Caco-2 (cell line): ENCODE data around the gene CERS2. TPM values are rescaled to one million over a fixed set of nuclear protein-coding genes. Genes with fewer than 3 reads are reported as not detected.
"Not testable (repeated sequence)": the region's sequence is repeated elsewhere in the genome, so short reads cannot be mapped to it uniquely, and the experiment has no call there.

Source experiments
- BruUV-seq: library from RNA; stranded (reverse); fragments of 400-500 nt; replicated peaks from 2 replicates; lab custom pipeline; 2021; lab: Mats Ljungman, UMichigan
- CTCF ChIA-PET: fragments of 300-600 bp; sonication (Branson Sonifier 250); formaldehyde crosslinking; loops from one replicate; lab custom pipeline; 2022; ENCODE audit warnings: antibody characterized with exemption; lab: Charles Lee
- POLR2A ChIA-PET: fragments of 300-600 bp; sonication (Branson Sonifier 250); formaldehyde crosslinking; loops from one replicate; lab custom pipeline; 2022; ENCODE audit warnings: antibody characterized with exemption; lab: Charles Lee
- DNase-seq, 2 experiments: peaks; one replicate each; pipeline versions ENCODE4 v3.0.0 to v3.0.0-alpha.2; 2020 to 2022
- H3K27me3 ChIP-seq: replicated peaks from 2 replicates; pipeline ENCODE4 v1.6.0; 2011; ENCODE audit warnings: low read length; ENCODE audit not compliant: control insufficient read depth, insufficient read depth
- H3K36me3 ChIP-seq: 2 replicates; pipeline ENCODE4 v1.5.1; 2011; ENCODE audit warnings: low read length; ENCODE audit not compliant: control insufficient read depth, insufficient read depth
- H3K4me1 ChIP-seq: fragments of 250-450 bp; sonication (Bioruptor Pico); 2 replicates; pipeline ENCODE4 v1.5.1; 2020; ENCODE audit warnings: mild to moderate bottlenecking
- H3K4me3 ChIP-seq: 2 replicates; pipeline ENCODE4 v1.5.1; 2011; ENCODE audit warnings: low read depth, mild to moderate bottlenecking, control low read depth, low read length
- H3K9me3 ChIP-seq: fragments of 250-450 bp; sonication (Bioruptor Pico); 2 replicates; pipeline ENCODE4 v1.5.1; 2020; ENCODE audit warnings: mild to moderate bottlenecking, moderate library complexity
- H3K27ac Mint-ChIP-seq: one replicate; pipeline ENCODE4 v1.8.0; 2022; ENCODE audit warnings: mixed read lengths; ENCODE audit not compliant: unreplicated experiment
- H3K27me3 Mint-ChIP-seq: one replicate; pipeline ENCODE4 v1.8.0; 2022; ENCODE audit warnings: mixed read lengths; ENCODE audit not compliant: insufficient read depth, unreplicated experiment
- H3K36me3 Mint-ChIP-seq: one replicate; pipeline ENCODE4 v1.8.0; 2022; ENCODE audit warnings: mild to moderate bottlenecking, mixed read lengths; ENCODE audit not compliant: insufficient read depth, unreplicated experiment
- H3K4me1 Mint-ChIP-seq: one replicate; pipeline ENCODE4 v1.8.0; 2022; ENCODE audit warnings: low read depth, mixed read lengths; ENCODE audit not compliant: unreplicated experiment
- H3K4me3 Mint-ChIP-seq: one replicate; pipeline ENCODE4 v1.8.0; 2022; ENCODE audit warnings: mild to moderate bottlenecking, moderate library complexity, mixed read lengths; ENCODE audit not compliant: unreplicated experiment
- H3K9me3 Mint-ChIP-seq: one replicate; pipeline ENCODE4 v1.8.0; 2022; ENCODE audit warnings: mixed read lengths; ENCODE audit not compliant: unreplicated experiment
- intact Hi-C: fragments of 100-400 bp; cut with micrococcal nuclease; formaldehyde crosslinking; loops from one replicate; pipeline ENCODE4 v1.10.0; 2022; ENCODE audit not compliant: unreplicated experiment
- total RNA-seq: library from RNA; stranded (reverse); gene quantifications from 2 replicates; pipeline ENCODE4 v1.2.3, GENCODE V29; 2022
- TF ChIP-seq, protein P1 (sequence below), 2 experiments: fragments of 200-600 bp in 1 of 2; IDR thresholded peaks; 1 replicate in 1 of 2; 2 replicates in 1 of 2; pipeline versions ENCODE4 v1.5.1 to v1.8.0; 2011 to 2022; ENCODE audit warnings: antibody characterized with exemption in 1 of 2, control low read depth in 1 of 2, inconsistent platforms in 1 of 2, low read depth in 1 of 2, low read length in 1 of 2, mild to moderate bottlenecking in 1 of 2, moderate library complexity in 1 of 2; ENCODE audit not compliant: insufficient read depth in 1 of 2, severe bottlenecking in 1 of 2, unreplicated experiment in 1 of 2

CERS2 gene
- total RNA-seq, 1 experiment from 2014 or later, result 379 TPM

DNA sequence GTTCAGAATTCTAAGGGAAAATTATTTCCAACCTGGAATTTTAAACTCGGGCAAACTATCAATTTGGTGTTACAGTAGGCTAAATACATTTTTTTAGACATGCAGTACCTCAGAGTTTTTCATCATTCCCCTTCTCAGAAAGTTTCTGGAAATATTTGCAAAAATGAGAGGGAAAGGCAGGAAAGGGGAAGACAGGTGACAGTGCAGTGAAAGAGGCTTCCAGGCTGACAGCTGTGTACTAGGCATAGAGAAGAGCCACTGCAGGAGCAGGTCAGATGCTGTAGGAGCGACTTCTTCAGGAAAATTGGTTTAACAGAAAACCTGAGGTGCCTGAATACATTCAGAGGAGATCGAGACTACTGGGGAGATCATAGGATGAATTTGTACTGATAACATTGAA is 19.9 kb downstream of the CERS2 start:
- H3K27me3 ChIP-seq, result no peaks in the 10 kb centered on the region
- TF ChIP-seq, protein P1, sequence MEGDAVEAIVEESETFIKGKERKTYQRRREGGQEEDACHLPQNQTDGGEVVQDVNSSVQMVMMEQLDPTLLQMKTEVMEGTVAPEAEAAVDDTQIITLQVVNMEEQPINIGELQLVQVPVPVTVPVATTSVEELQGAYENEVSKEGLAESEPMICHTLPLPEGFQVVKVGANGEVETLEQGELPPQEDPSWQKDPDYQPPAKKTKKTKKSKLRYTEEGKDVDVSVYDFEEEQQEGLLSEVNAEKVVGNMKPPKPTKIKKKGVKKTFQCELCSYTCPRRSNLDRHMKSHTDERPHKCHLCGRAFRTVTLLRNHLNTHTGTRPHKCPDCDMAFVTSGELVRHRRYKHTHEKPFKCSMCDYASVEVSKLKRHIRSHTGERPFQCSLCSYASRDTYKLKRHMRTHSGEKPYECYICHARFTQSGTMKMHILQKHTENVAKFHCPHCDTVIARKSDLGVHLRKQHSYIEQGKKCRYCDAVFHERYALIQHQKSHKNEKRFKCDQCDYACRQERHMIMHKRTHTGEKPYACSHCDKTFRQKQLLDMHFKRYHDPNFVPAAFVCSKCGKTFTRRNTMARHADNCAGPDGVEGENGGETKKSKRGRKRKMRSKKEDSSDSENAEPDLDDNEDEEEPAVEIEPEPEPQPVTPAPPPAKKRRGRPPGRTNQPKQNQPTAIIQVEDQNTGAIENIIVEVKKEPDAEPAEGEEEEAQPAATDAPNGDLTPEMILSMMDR (IDR thresholded peaks at IDR 0.05; ENCODE audit: insufficient read depth in 1 of 2, low read depth in 1 of 2, low read length in 1 of 2, severe bottlenecking in 1 of 2, unreplicated experiment in 1 of 2), result no peak
- H3K4me1 Mint-ChIP-seq, result peaks cover 7% of the 10 kb centered on the region
- H3K4me1 ChIP-seq, result no peaks in the 10 kb centered on the region
- intact Hi-C loops, result no loop called here
- BruUV-seq, result no TSS peak
- no peaks in the 10 kb centered on the region for H3K27me3 Mint-ChIP-seq
- ChIA-PET CTCF (no interaction called here), POLR2A (interaction anchor here (1.6 kb wide), 1 partner anchor 11 kb away, joined by 3 read pairs; no protein-coding TSS in a partner anchor)
- H3K27ac Mint-ChIP-seq, result no peak overlapping the region
- H3K36me3 Mint-ChIP-seq, result peaks cover 84% of the 10 kb centered on the region
- DNase-seq, result no peak
- peaks cover 2% of the 10 kb centered on the region; the same call in 1 of the 2 replicates for H3K36me3 ChIP-seq
- no peaks in the 10 kb centered on the region for H3K9me3 Mint-ChIP-seq
- no peak overlapping the region for H3K4me3 Mint-ChIP-seq
- no peaks in the 10 kb centered on the region for H3K9me3 ChIP-seq
- H3K4me3 ChIP-seq, result no peak overlapping the region

DNA sequence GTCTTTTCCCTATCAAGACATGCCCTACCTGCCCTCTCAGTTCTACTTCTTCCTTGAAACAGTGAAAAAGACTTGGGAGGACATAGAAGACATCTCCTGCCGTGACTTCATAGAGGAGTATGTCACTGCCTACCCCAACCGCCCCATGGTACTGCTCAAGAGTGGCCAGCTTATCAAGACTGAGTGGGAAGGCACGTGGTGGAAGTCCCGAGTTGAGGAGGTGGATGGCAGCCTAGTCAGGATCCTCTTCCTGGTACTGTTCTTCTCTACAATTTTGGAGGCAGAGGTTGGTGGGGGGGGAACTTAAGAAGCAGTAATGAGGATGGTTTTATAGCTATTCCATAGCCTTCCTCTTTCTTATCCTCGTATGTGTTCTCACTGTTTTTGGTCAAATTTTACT is 29.8 kb downstream of the CERS2 start:
- no peak overlapping the region for H3K4me3 Mint-ChIP-seq
- no peaks in the 10 kb centered on the region for H3K9me3 Mint-ChIP-seq
- no peaks in the 10 kb centered on the region for H3K9me3 ChIP-seq
- peaks cover 76% of the 10 kb centered on the region for H3K36me3 Mint-ChIP-seq
- TF ChIP-seq, protein P1 (IDR thresholded peaks at IDR 0.05; ENCODE audit: insufficient read depth in 1 of 2, low read depth in 1 of 2, low read length in 1 of 2, severe bottlenecking in 1 of 2, unreplicated experiment in 1 of 2), result no peak
- H3K27me3 Mint-ChIP-seq, result no peaks in the 10 kb centered on the region
- H3K4me3 ChIP-seq, result no peak overlapping the region
- no peaks in the 10 kb centered on the region for H3K27me3 ChIP-seq
- POLR2A ChIA-PET, result no interaction called here
- no peak overlapping the region for H3K27ac Mint-ChIP-seq
- no peaks in the 10 kb centered on the region for H3K4me1 Mint-ChIP-seq
- CTCF ChIA-PET, result no interaction called here
- DNase-seq, result no peak
- BruUV-seq, result no TSS peak
- H3K36me3 ChIP-seq, result peaks cover 3% of the 10 kb centered on the region; the same call in 1 of the 2 replicates
- intact Hi-C loops, result no loop called here
- no peaks in the 10 kb centered on the region for H3K4me1 ChIP-seq

DNA sequence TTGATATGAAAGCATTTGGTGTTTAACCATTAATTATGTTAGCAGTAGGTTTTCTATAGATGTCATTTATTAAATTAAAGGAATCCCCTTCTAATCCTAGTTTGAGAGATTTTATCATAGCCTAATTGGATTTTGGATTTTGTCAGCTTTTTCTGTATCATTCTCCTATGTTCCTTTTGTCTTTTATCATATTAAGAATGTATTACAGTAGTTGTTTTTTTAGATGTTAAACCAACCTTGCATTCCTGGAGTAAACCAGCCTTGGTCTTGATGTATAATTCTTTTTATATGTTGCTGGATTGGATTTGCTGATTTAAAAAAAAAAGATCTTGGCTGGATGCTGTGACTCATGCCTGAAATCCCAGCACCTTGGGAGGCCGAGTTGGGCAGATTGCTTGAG is 42.9 kb downstream of the CERS2 start:
- Mint-ChIP-seq H3K4me3 (no peak overlapping the region), H3K4me1 (peaks cover 6% of the 10 kb centered on the region), H3K27ac (no peak overlapping the region), H3K27me3 (no peaks in the 10 kb centered on the region), H3K9me3 (peaks cover 10% of the 10 kb centered on the region), H3K36me3 (peaks cover 72% of the 10 kb centered on the region)
- intact Hi-C loops, result no loop called here
- Histone ChIP-seq H3K4me1 (peaks cover 10% of the 10 kb centered on the region), H3K27me3 (no peaks in the 10 kb centered on the region), H3K9me3 (peaks cover 6% of the 10 kb centered on the region; the same call in 1 of the 2 replicates), H3K36me3 (peaks cover 2% of the 10 kb centered on the region), H3K4me3 (no peak overlapping the region)
- POLR2A ChIA-PET, result no interaction called here
- no peak for DNase-seq
- TF ChIP-seq, protein P1 (IDR thresholded peaks at IDR 0.05; ENCODE audit: insufficient read depth in 1 of 2, low read depth in 1 of 2, low read length in 1 of 2, severe bottlenecking in 1 of 2, unreplicated experiment in 1 of 2), result no peak
- CTCF ChIA-PET, result no interaction called here
- no TSS peak for BruUV-seq

DNA sequence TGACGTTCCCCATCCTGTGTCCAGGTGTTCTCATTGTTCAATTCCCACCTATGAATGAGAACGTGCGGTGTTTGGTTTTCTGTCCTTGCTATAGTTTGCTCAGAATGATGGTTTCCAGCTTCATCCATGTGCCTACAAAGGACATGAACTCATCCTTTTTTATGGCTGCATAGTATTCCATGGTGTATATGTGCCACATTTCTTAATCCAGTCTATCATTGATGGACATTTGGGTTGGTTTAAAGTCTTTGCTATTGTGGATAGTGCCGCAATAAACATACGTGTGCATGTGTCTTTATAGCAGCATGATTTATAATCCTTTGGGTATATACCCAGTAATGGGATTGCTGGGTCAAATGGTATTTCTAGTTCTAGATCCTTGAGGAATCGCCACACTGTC is 45.9 kb downstream of the CERS2 start:
- H3K4me3 ChIP-seq, H3K9me3 ChIP-seq, H3K4me3 Mint-ChIP-seq, H3K4me1 ChIP-seq, H3K27me3 ChIP-seq, H3K9me3 Mint-ChIP-seq, H3K36me3 ChIP-seq, DNase-seq, H3K4me1 Mint-ChIP-seq, H3K27ac Mint-ChIP-seq, H3K27me3 Mint-ChIP-seq, BruUV-seq, POLR2A ChIA-PET, CTCF ChIA-PET: not testable (repeated sequence)
- intact Hi-C loops, result loop anchor here (5.0 to 10.0 kb wide), 2 partner anchors 79 to 304 kb away; partner anchors contain the start of genes ENSA, MINDY1 and PRUNE1
- peaks cover 67% of the 10 kb centered on the region for H3K36me3 Mint-ChIP-seq
